CD4-positive, alpha-beta T cell treated with Interleukin-4 for 4 hours (primary cell): ENCODE data around the gene USP47.

ENCODE experiments used
- DNase-seq: peaks from one replicate; pipeline ENCODE4 v3.0.0-alpha.2; 2020

Gene USP47

DNA sequence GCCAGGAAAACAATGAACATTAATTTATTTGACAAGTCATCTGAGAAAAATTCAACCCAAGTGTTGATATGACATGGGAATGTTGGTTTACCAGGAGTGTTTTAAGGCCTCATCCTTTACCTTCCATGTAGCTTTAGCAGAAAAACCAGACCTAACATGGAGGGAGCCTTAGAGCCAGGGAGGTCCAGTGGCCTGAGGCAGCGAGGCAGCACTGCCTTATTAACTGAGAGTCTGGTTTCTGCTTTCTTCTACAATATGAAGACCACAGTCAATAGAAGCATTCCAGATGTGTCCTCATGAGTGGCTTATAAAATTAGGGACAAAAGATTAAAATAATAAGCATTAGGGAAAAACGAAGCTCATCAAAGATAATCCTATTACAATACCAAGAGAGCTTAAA is 105.1 kb downstream of the USP47 start:
- DNase-seq: no peak

DNA sequence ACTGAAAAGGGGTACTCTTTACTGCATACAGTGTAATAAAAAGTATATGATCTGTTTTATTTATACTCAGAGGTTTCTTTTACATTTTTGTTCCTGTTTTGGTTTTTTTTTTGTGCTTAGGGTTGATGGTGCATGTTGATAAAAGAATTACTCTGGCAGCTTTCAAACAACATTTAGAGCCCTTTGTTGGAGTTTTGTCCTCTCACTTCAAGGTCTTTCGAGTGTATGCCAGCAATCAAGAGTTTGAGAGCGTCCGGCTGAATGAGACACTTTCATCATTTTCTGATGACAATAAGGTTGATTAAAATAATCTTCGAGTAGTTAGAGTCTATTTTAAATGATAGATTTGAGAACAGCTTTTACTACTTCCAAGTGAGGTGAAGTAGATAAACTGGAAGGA is 106.1 kb downstream of the USP47 start:
- no peak for DNase-seq

- no peak for DNase-seq
These were observed 106.6 kb downstream of the USP47 start for GRCh38 chr11:11948242-11948947.

DNA sequence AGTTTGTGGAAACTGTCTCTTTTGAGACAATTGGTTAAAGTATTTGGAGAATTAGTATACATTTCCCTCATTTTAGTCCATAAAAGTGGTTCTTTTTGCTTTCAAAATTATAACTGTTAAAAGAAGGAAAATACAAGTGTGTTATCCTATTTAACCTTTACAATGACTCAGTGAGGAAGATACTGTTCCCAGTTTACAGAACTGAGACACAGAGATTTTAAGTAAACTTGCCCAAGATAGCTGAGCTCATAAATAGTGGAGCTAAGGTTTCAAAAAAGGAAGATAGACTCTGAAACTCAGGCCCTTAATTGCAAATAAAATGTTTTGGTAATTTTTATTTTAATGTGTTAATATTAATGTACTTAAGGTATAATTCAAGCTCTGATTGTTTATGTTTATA is 107.7 kb downstream of the USP47 start:
- no peak for DNase-seq

DNA sequence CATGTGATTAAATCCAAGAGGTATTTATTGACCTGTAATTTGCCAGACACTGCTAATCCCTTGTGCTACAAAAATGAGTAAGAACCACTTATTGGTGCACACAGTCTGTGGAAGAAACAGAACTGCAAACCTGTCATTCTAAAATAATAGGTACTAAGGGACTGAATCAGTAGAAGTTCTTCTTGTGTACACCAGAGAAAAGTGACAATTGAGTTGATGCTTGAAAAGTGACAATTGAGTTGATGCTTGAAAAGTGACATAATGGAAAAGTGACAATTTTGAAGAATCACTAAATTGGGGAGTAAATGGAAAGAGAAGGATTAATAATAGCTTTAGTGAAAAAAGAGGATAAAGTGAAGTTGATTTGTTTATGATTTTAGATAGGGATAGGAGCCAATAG is 110.3 kb downstream of the USP47 start:
- no peak for DNase-seq

GRCh38 chr11:11956006-11956405 is 114.2 kb downstream of the USP47 start:
- DNase-seq: no peak

GRCh38 chr11:11958403-11959231 is 116.8 kb downstream of the USP47 start:
- DNase-seq: no peak

- no peak for DNase-seq
These were observed 117.8 kb downstream of the USP47 start for GRCh38 chr11:11959601-11960000.

DNA sequence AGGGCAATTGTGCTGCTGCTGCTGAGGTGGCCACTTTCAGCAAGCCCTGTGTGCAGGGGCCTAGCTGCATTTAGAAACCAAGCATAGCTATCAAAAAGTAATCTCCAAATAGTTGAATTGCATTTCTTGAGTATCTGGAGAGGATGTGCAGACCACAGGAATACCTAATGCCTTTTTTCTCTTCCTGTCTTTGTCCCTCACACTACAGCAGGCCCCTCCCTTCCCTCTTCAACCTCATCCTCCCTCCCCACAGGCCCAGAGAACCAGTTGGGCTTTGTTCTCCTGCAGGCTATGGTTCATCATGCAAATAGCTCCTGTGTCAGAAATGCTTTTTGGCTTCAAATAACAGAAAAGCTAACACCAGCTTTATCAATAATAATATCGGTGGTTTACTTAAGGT is 118.9 kb downstream of the USP47 start:
- peak; percentile 38 for DNase-seq

- no peak for DNase-seq
These were observed 119.7 kb downstream of the USP47 start for GRCh38 chr11:11961399-11962028.

DNA sequence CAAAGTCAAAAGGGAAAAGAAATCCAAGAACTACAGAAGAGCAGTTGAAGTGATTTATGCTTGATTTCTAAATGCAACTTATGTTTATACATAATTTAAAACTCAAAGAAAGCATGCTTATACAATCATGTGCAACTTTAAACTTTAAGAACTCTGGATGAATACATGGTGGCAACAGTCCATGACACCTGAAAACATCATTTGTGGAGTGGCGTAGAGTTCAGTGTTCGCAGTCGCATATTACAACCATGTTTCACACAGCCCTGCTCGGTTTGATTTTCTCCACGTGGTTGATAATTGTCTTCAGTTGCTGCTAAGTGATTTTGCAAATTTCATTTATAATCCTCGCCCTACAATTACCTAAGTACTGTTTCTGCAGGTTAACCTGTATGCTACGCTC is 121.3 kb downstream of the USP47 start:
- no peak for DNase-seq

- no peak for DNase-seq
These were observed 122.3 kb downstream of the USP47 start for GRCh38 chr11:11963842-11964773.

GRCh38 chr11:11964774-11965150 is 123.0 kb downstream of the USP47 start:
- no peak for DNase-seq

- DNase-seq: no peak
These were observed 123.4 kb downstream of the USP47 start for GRCh38 chr11:11965192-11965591.

- DNase-seq: no peak
These were observed 124.0 kb downstream of the USP47 start for GRCh38 chr11:11965656-11966353.

DNA sequence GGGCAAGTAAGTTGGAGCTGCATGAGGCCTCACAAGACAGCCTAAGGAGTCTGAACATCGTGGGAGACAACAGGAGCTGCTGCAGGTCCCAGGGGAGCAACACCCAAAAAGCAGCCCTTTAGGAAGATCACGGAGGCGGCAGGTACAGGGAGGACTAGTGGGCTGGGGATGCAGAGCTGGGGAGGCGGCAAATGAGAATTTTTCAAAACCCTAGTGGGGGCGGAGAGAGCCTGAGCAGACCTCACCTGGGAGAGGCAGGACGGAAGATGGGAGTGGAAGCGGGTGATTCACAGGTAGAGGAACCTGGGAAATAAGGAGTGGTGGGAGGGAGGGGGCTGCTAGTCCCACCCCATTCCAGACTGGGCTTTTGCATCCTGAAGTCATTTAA is 124.6 kb downstream of the USP47 start:
- DNase-seq: no peak

GRCh38 chr11:11966826-11967668 is 125.3 kb downstream of the USP47 start:
- peak; percentile 60 for DNase-seq

- no peak for DNase-seq
These were observed 126.1 kb downstream of the USP47 start for GRCh38 chr11:11967669-11968510.

GRCh38 chr11:11968511-11969280 is 126.9 kb downstream of the USP47 start:
- no peak for DNase-seq
